HG02798 (cell line): ENCODE data around the gene SYNE2.

ENCODE experiments used
- ATAC-seq: cut with Tn5 transposase; IDR thresholded peaks from one replicate; pipeline ENCODE4 v1.9.1; 2021; ENCODE audit warnings: mild to moderate bottlenecking; ENCODE audit not compliant: unreplicated experiment, poor library complexity

The SYNE2 gene

DNA sequence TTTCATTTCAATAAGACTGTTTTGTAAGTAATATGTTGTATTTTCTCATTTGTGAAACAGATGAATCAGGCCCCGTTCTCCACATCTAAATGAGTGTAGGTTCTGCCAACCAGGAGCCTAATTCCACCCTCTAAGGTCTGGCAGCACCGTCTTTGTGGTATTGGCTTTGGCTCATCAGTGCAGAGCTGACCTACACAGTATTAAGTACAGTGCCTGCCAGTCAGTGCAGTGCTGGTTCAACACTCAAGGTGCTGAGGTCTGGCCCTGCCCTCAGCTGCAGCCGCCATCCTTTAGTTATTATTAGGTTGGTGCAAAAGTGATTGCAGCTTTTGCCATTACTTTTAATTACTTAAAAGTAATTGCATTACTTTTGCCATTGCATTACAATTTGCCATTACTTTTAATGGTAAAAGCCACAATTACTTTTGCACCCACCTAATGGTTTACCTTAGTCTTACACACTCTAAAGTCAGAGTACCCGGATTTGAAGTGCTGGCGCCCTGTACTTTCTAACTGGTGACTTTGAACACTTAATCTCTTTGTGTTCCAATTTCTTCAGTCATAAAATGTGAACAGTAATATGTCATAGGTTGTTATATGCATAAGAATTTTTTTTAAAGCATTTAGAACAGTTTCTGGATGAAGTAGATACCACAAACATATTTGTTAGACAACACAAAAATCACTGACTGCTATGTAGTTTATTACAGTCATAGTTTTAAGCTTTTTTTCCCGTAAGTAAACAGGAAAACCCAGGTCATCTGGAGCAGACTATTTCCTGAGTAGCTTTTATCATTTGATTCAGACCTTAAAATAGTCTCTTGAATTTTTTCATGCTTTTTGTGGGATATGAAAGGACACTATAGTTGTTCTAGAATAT is 99.5 kb downstream of the SYNE2 start:
- ATAC-seq: no peak

DNA sequence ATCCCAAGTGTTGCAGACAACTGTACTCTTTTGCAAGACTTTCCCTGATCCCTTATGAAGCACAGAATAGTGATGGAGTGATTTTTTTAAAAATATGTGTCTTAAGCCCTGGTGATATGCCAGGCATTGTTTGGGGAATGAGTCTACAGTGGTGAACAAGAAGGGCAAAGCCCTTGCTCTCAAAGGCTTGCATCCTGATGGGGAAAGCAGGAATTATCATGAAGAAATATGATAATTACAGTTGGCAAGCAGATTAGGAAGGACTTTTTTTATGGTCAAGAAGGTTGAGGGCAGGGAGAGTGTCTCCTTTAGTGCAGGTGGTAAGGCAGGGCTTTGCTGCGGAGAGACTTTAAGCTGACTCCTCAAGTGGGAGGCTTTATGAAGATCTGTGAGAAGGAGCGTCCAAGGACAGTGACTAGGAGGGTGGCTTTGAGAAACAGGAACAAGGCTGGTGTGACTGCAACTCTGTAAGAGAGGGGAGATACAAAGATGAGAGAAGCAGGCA is 100.2 kb downstream of the SYNE2 start:
- no peak for ATAC-seq

DNA sequence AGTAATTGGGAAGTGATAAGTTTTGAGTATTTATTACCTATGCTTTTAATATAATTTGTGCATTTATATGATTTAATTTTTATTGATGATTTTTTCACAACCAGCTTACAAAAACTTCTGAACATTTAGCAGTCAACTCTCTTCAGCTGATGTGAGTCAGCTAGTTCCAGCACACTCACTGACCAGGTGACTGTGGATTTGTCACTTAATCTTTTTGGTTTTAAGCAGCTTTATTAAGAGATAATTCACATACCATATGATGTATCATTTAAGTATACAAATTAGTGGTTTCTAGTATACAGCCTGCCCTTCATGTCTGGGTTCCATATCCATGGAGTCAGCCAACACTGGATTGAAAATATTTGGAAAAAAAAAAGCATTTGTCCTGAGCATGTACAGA is 103.5 kb downstream of the SYNE2 start:
- no peak for ATAC-seq

DNA sequence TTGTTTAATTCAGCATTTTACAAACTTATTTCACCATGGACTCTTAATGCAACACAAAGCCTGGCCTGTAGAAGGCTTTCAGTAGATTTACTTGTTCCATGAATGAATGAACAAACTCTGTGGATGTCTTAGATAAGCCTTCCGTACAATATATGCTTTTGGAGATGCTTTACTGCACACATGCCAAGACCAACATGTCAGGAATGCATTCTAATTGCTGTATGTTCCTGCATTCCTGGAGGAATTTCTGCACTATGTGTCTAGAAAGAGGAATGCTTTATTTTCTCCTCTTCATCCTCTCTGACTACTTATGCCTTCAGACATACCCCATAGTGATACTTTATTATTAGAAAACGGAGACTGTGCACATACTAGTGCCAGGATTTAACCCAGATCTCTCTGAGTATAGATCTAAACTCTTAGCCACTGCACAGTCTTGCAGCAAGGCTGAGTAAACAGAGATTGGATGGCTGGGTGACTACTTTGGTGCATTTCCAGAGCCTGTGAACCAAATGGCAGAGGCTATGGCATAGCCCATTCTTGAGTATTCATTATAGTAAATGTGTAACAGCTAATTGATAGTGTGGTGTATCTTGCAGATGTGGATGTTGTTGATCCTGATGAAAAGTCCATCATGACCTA is 108.2 kb downstream of the SYNE2 start:
- no peak for ATAC-seq

DNA sequence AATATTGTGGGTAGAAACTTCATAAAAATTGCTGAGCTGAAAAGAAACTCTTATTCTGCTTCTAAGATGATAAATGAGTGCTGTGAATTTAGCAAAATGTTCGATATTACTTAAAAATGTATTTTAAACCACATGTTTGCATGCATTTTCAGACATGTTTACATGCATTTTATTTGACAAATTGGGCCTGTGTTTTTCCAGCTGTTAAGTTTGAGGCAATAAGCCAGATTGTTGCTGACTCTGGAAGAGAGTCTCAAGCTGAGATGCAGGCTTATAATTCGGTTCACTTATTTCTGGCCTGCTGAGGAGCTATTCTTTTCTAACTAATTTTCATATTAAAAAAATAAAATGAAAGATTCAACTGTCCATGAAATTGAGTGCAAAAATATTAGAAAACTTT is 110.1 kb downstream of the SYNE2 start:
- no peak for ATAC-seq

DNA sequence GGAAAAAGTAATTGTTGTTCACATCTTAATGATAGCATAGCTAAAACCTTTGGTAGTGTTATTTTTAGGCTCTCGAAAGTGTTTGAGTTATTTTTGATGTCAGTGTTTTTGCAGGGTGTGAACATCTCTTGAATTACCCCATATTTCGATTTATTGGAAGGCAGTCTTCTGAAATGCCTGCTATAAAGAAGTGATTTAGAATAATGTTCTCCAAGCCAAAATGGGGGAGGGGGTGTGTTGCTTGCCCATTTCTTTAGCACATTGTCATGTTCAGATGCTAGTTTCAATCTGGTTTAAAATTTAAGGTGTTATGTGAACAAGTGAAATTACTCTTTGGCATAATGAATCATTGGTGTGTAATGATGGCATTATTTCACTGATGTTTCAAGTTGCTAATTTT is 110.6 kb downstream of the SYNE2 start:
- ATAC-seq: no peak

DNA sequence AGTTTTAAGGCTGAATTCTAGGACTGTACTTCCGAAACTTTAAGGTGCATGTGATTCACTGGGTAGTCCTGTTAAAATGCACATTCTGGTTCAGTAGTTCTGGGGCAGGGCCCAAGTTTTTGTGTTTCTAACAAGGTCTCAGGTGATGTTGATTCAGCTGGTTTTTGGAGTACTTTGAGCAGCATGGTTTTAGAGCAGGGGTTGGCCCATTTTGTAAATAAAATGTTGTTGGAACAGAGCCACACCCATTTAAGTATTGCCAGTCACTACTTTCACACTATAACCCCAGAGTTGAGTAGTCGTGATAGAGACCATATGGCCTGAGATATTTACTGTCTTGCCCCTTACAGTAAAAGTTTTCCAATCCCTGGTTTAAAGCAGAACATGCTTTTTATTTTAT is 111.3 kb downstream of the SYNE2 start:
- no peak for ATAC-seq

DNA sequence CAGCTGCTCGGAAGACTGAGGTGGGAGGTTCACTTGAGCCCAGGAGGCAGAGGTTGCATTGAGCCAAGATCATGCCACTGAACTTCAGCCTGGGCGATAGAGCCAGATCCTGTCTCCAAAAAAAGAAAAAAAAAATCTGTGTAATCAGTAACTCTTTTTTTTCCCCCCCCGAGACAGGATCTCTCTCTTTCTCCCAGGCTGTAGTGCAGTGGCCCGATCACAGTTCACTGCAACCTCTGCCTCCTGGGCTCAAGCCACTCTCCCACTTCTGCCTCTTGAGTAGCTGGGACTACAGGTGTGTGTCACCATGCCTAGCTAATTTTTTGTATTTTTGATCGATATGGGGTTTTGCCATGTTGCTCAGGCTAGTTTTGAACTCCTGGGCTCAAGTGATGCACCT is 113.6 kb downstream of the SYNE2 start:
- ATAC-seq: no peak

DNA sequence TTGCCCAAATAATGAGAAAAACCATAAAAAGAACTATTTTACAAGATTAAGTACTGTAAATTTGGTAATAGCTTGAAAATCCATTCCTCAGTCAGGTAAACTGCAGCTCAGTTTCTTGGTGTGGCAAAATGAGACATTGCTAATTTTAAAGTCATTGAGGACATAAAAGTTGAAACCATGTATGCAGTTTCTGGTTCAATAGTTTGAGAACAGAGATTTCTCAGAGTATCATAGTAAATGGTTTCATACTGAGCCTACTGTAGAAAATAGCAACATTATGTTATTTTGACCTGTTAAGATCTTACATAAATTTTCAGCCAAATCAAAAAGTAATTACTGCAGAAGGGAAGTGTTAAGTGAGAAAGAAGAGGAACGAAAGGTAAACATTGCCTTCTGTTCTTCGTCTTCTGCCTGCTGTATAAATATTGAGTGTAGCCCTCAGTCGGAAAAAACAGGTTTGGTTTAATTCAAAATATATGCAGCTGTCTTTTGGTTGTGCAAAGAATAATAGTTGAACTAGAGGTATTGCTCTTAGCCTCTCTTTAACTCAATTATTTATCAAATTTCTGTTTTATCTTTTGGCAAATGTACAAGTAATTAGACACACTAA is 119.6 kb downstream of the SYNE2 start:
- ATAC-seq: no peak

DNA sequence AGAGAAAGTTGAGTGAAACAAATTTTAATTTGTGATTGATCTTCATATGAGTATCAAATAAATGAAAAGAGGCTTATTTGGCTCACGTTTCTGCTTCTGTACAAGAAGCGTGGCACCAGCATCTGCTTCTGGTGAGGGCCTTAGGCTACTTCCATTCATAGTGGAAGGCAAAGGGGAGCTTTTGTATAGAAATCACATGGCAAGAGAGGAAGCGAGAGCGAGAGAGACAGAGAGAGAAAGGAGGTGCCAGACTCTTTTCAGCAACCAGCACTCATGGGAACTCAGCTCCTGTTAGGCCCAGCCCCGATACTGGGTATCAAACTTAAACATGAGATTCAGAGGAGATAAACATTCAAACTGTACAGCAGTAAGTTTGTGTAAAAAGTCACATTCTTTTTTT is 121.4 kb downstream of the SYNE2 start:
- no peak for ATAC-seq

DNA sequence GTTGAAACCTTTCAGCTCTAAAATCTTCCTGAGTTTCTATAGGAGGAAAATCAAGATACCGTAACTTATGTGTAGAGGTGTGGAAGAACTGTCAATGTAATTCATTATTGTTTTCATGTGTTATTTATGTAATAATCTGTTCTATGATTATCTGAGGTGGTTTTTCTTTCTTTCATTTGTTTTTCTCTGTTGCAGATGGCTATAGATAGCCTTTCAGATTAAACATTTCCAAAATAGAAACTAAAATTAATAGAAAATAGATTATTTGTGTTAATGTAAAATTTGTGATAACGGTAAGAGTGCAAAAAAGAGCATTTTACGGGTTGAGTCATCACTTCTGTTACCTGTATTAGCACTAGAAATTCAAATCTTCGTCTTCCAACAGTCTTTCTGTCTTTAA is 128.8 kb downstream of the SYNE2 start:
- ATAC-seq: peak; percentile 42

DNA sequence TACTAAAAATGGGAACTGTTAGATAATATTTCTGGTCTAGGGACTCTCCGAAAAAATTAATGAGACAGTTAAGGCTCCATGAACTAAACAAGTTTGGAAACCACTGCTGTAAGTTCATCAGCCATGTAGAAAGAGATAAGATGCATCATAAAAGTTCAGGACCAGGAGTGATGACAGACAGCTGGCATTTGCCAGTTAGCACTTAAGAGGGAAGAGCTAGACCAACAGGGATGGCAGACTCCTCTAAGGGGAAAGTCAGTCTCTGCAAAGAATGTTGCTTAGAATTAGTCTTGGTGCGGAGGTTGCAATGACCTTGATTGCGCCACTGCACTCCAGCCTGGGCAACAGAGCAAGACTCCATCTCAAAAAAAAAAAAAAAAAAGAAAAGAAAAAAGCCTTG is 129.4 kb downstream of the SYNE2 start:
- no peak for ATAC-seq

DNA sequence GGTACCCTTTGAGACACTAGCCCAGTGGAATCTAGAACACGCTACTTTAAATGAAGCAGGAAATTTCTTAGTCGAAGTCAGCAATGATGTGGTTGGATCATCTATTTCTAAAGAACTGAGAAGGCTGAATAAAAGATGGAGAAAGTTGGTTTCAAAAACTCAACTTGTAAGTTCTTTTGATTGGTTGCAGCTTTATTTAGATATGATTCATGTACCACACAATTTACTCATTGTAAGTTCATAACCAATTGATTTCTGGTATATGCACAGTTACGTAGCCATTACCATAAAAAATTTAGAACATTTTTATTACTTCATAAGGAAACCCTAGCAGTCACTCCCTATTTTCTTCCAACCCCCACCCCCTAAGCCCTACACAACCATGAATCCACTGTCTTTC is 129.8 kb downstream of the SYNE2 start:
- ATAC-seq: no peak

DNA sequence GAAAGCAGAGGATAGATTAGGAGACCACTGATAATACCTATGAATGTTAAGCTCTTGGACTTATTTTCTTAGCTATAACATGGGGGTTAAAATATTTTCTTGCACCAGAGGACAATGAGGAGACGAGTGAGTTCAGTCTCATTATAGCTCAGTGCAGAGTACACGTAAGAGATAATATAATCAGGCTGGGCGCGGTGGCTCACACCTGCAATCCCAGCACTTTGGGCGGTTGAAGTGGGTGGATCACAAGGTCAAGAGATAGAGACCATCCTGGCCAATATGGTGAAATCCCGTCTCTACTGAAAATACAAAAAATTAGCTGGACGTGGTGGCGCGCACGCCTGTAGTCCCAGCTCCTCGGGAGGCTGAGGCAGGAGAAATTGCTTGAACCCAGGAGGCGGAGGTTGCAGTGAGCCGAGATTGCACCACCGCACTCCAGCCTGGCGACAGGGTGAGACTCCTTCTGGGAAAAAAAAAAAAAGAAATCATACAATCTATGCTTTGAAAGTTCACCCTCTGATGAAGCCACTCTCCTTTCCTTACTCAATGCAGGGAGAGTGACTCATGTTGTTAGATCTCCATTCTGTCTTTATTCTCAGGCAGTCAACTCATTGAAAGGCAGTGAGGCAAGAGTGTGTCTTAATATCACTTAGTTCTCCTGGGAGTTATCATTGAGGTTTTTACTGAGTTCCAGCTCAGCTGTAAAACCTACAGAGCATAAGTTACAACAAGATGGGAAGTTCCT is 134.2 kb downstream of the SYNE2 start:
- ATAC-seq: no peak

DNA sequence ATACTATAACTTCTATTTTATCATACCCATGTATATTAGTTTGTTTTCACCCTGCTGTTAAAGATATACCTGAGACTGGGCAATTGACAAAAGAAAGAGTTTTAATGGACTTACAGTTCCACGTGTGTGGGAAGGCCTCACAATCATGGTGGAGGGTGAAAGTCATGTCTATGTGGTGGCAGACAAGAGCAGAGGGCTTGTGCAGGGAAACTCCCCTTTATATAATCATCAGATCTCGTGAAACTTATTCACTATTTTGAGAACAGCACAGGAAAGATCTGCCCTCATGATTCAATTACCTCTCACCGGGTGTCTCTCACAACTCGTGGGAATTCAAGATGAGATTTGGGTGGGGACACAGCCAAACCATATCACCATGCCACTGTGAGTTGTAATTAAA is 135.8 kb downstream of the SYNE2 start:
- ATAC-seq: no peak

DNA sequence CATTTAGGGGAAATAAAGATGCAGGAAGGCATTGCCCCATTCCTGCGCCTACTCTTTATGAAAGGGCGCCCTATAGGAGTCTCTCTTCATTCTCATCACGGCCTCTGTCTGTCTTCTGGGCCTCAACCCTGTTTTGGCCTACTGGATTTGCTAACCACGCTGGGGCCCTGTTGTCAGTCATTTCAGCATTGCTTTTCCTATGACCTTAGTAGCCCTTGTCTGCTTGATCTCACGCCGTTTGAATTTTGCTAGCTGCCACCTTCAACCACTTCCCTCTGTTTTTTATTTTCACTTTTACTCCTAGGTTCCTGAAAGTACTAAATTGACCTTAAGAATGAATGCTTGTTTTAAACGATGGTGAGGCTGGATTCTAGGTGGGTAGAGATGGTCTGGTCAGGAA is 139.0 kb downstream of the SYNE2 start:
- ATAC-seq: no peak

DNA sequence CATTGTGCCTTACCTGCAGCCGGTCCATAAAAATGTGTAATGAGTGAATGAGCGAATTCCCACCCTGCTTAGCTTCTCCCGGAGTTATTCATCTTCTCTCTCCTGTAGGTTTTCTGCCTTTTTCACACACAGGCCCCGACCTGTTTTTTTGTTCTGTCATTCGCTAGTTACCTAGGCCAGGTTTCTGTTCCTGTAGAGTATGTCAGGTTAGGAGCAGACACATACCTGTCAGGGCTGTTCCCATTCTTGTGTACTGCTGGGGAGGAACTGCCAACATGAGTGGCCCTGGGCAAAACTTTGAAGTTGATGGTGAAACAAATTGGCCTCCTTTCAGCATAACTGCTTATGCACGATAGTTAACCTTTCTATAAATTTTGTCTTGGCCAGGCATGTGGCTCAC is 140.1 kb downstream of the SYNE2 start:
- ATAC-seq: no peak

DNA sequence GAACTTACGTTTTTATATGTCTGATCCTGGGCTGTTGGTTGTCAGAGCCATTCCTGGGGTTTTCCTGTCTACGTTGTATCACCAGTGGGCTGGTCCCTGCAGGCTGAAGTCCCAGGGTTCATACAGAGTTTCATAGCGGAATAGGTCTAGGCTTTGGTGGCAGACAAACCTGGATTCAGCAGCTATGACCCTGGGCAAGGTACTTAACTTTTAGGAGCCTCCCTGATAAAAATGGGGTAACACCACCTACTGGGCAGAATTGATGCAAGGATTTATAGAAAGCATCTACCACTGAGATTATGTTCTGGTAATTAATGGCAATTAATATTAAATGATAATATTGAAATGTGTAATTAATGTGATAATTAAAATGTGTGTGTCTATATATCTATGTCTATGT is 141.2 kb downstream of the SYNE2 start:
- ATAC-seq: no peak

DNA sequence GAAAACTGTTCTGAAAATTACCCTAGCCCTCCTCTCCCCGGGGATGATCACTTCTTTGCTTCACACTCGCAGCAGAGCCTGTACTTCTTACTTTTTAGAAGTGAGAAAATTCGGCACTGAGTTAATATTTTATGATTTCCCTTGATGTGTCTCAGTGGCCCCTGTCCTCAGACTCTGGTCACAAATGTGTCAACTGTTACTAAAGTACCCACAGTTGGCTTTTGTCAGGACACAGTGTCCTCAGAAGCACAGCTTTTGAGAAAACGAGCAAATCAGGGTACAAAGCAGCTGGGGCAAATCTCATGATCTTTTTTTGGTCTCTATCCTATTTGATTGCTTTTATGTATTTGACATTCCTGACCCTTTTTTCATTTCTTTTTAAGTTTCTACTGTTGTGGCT is 142.5 kb downstream of the SYNE2 start:
- no peak for ATAC-seq

DNA sequence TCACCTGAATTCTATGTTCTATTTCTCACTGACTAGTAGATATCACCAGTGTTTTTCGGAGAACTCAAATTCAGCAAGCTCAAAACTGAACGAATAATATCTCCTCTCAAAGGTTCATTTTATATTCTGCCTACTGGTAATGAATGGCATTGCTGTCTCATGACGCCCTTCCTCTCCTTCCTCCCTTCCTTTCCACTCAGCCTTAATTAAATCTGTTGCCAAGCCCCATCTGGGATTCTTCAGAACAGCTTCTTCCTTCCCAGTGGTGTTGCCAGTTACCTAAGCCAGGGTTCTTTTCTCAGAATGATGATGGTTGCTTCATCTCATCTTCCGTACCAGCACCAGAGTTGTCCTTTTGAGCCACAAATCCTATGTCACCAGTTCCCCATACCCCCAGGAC is 143.2 kb downstream of the SYNE2 start:
- no peak for ATAC-seq
